Common myeloid progenitor, CD34-positive (primary cell): ENCODE measurements around the gene AHI1.
A peak's percentile ranks its signal among the peaks of the same experiment; 100 is the strongest.
"Not testable (repeated sequence)": the region's sequence is repeated elsewhere in the genome, so short reads cannot be mapped to it uniquely, and the experiment has no call there.

ENCODE experiments used
- CTCF ChIA-PET: fragments of 350-600 bp; sonication (Branson Sonifier 250); formaldehyde crosslinking; loops from one replicate; lab custom pipeline; 2021; ENCODE audit warnings: antibody characterized with exemption; lab: Charles Lee
- POLR2A ChIA-PET: fragments of 350-600 bp; sonication (Branson Sonifier 250); formaldehyde crosslinking; loops from one replicate; lab custom pipeline; 2021; ENCODE audit warnings: antibody characterized with exemption; lab: Charles Lee
- DNase-seq, 3 donors: peaks; one replicate each; pipeline versions ENCODE4 v3.0.0 to v3.0.0-alpha.2; 2013
- H3K27ac ChIP-seq, 2 experiments: 1 replicate in 1 of 2; 2 replicates in 1 of 2; pipeline ENCODE4 v1.7.0; 2013; ENCODE audit warnings: inconsistent platforms in 2 of 2, low read length in 2 of 2, mild to moderate bottlenecking in 2 of 2, low read depth in 1 of 2, moderate library complexity in 1 of 2; ENCODE audit not compliant: severe bottlenecking in 2 of 2, insufficient read depth in 1 of 2, poor library complexity in 1 of 2
- H3K27me3 ChIP-seq, 5 experiments: replicated peaks in 2 of 5; 1 replicate in 3 of 5; 2 replicates in 2 of 5; pipeline versions ENCODE4 v1.6.1 to v1.7.0; 2013; ENCODE audit warnings: low read length in 4 of 5, mild to moderate bottlenecking in 2 of 5, moderate library complexity in 2 of 5, inconsistent platforms in 1 of 5; ENCODE audit not compliant: insufficient read depth in 5 of 5, control insufficient read depth in 4 of 5
- H3K36me3 ChIP-seq, 4 experiments: 1 replicate in 2 of 4; 2 replicates in 2 of 4; pipeline versions ENCODE4 v1.6.1 to v1.7.0; 2013; ENCODE audit warnings: low read length in 3 of 4, control low read depth in 1 of 4, mild to moderate bottlenecking in 1 of 4; ENCODE audit not compliant: control insufficient read depth in 4 of 4, insufficient read depth in 4 of 4
- H3K4me1 ChIP-seq, 4 experiments: 1 replicate in 3 of 4; 2 replicates in 1 of 4; pipeline versions ENCODE4 v1.6.1 to v1.7.1; 2013; ENCODE audit warnings: low read length in 3 of 4, mild to moderate bottlenecking in 3 of 4, control low read depth in 1 of 4, inconsistent platforms in 1 of 4, moderate library complexity in 1 of 4; ENCODE audit not compliant: control insufficient read depth in 4 of 4, insufficient read depth in 4 of 4; ENCODE audit errors: control extremely low read depth in 1 of 4
- H3K4me3 ChIP-seq, 7 experiments: 1 replicate in 4 of 7; 2 replicates in 3 of 7; pipeline versions ENCODE4 v1.5.1 to v1.7.0; 2013; ENCODE audit warnings: mild to moderate bottlenecking in 7 of 7, low read length in 6 of 7, moderate library complexity in 6 of 7, inconsistent platforms in 2 of 7, low read depth in 2 of 7, control low read depth in 1 of 7; ENCODE audit not compliant: insufficient read depth in 4 of 7, control insufficient read depth in 1 of 7; ENCODE audit errors: extremely low read depth in 1 of 7
- H3K9me3 ChIP-seq, 5 experiments: 1 replicate in 4 of 5; 2 replicates in 1 of 5; pipeline versions ENCODE4 v1.6.1 to v1.7.1; 2013; ENCODE audit warnings: low read length in 4 of 5, mild to moderate bottlenecking in 2 of 5, inconsistent platforms in 1 of 5, low read depth in 1 of 5, moderate library complexity in 1 of 5; ENCODE audit not compliant: control insufficient read depth in 4 of 5, insufficient read depth in 2 of 5; ENCODE audit errors: control extremely low read depth in 1 of 5
- WGBS: methylation state at CpG from one replicate; pipeline ENCODE4 v1.1.5; 2013; ENCODE audit not compliant: insufficient coverage; 5-methylcytosine and 5-hydroxymethylcytosine counted together

Gene AHI1

DNA sequence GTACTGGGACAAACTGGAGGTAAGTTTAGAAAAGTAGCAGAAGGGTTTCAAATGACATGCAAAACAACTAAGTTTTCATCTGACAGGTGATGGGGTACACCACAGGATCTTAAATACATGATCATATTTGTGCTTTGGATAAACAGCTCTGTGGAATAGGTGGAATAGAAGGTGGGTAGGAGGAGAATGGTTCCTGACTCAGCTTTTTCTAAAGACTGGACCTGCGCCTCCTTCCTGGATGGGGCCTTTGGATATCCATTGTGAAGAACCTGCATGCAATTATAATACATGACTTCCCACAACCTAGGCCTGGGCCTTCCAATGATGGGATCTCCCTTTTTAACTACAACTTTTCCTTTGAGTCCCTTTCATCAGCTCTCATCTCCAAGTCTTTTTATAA is 145.9 kb downstream of the AHI1 start:
- Histone ChIP-seq H3K4me3 (no peak overlapping the region), H3K36me3 (no peaks in the 10 kb centered on the region), H3K9me3 (no peaks in the 10 kb centered on the region), H3K4me1 (peaks cover 0 to 11% (median 4%) of the 10 kb centered on the region in 4 experiments), H3K27me3 (no peaks in the 10 kb centered on the region), H3K27ac (no peak overlapping the region)
- POLR2A ChIA-PET, result interaction anchor here (0.6 kb wide), 1 partner anchor 89 kb away, joined by 3 read pairs; no protein-coding TSS in a partner anchor
- no CpG with 5 or more reads among the region's 1 CpG for WGBS
- DNase-seq, result no peak
- CTCF ChIA-PET, result interaction anchor here (0.8 to 1.0 kb wide), 2 partner anchors 10 to 16 kb away, joined by 3 to 4 read pairs; no protein-coding TSS in a partner anchor

DNA sequence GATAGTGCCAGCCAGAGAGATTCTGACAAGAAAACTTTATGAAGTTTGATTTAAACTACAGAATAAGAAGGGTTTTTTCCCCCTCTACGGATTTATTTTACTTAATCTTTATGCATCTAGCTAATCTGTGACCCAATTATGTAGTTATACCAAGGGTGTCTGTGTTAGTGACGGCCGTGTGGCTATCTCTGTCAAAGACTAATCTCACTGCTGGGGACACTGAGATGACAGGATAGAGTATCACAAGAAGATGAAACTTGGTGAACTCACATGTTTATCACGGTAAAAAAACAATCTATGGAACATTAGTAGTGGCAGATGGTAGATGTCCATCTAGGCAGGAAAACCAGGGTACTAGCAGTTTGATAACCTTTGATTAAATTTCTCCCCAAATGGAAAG is 149.7 kb downstream of the AHI1 start:
- CTCF ChIA-PET, result no interaction called here

DNA sequence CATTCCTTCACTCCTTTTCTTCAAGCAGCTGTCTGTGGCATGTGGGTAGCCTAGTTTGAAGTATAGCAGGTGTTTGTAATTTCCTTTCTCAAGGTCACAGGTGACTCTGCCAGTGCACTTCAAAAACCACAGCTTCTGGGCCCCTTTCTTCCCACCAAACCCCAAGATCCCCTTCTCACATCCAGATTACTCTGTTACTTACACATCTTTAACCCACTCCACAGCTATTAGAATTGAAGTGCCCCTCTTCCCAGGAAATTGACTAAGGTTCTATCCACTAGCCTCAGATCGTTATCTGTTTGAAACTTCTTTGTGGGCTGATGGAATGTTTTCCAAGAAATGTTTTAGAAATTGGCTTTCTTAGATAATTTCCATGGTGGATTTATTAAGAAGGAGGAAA is 150.8 kb downstream of the AHI1 start:
- ChIA-PET POLR2A (no interaction called here), CTCF (interaction anchor here (0.9 to 1.4 kb wide), 4 partner anchors 18 to 203 kb away, joined by 3 read pairs; no protein-coding TSS in a partner anchor)
- Histone ChIP-seq H3K27me3 (no peaks in the 10 kb centered on the region), H3K36me3 (peaks cover 0 to 3% (median 0%) of the 10 kb centered on the region in 4 experiments), H3K4me1 (peaks cover 0 to 7% (median 6%) of the 10 kb centered on the region in 4 experiments), H3K27ac (no peak overlapping the region), H3K4me3 (no peak overlapping the region), H3K9me3 (no peaks in the 10 kb centered on the region)
- no CpG with 5 or more reads among the region's 1 CpG for WGBS
- DNase-seq, result peak in 2 of 3 donors; percentile 51 to 64

More for the DNA sequence above, 149.7 kb downstream of the AHI1 start:
- Histone ChIP-seq H3K4me3 (no peak overlapping the region), H3K27me3 (no peaks in the 10 kb centered on the region), H3K36me3 (peaks cover 0 to 3% (median 0%) of the 10 kb centered on the region in 4 experiments), H3K27ac (no peak overlapping the region), H3K9me3 (no peaks in the 10 kb centered on the region), H3K4me1 (peaks cover 0 to 7% (median 6%) of the 10 kb centered on the region in 4 experiments)
- DNase-seq, result no peak
- POLR2A ChIA-PET, result no interaction called here
- 100% methylated on average over 1 of the region's 4 CpGs for WGBS

DNA sequence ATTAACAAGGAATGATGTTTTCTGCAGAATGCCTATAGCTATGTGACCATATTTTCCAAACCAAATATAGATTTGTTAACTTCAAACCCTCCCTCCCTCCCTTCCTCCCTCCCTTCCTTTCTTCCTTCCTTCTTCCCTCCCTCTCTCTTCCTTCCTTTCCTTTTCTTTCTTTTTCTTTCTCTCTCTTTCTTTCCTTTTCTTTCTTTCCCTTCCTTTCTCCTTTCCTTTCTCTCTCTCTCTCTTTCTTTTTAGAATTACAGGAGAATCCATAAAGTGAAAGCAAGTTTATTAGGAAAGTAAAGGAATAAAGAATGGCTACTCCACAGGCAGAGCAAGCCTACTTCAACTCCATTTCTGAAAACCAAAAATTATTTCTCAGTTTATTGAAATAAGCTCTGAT is 153.0 kb downstream of the AHI1 start:
- ChIA-PET POLR2A (no interaction called here), CTCF (interaction anchor here (0.8 kb wide), 1 partner anchor 25 kb away, joined by 3 read pairs; no protein-coding TSS in a partner anchor)
- no peaks in the 10 kb centered on the region for H3K27me3 ChIP-seq
- H3K27ac ChIP-seq, result no peak overlapping the region
- H3K9me3 ChIP-seq, result peaks cover 0 to 2% (median 0%) of the 10 kb centered on the region in 5 experiments
- peaks cover 0 to 7% (median 6%) of the 10 kb centered on the region in 4 experiments for H3K4me1 ChIP-seq
- H3K36me3 ChIP-seq, result peaks cover 0 to 3% (median 0%) of the 10 kb centered on the region in 4 experiments
- no peak overlapping the region for H3K4me3 ChIP-seq
- DNase-seq, result no peak

DNA sequence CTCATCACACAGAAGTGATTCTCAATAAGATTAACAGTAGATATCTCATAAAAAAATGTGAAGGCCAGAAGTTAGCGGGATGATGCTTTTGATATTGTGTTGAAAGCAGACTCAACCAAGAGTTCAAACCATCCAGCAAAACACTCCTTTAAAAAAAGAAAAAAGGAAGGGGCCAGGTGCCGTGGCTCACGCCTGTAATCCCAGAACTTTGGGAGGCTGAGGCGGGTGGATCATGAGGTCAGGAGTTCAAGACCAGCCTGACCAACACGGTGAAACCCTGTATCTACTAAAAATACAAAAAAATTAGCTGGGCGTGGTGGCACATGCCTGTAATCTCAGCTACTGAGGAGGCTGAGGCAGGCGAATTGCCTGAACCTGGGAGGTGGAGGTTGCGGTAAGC is 157.6 kb downstream of the AHI1 start:
- CTCF ChIA-PET, H3K4me1 ChIP-seq, H3K27ac ChIP-seq, H3K36me3 ChIP-seq, POLR2A ChIA-PET, H3K27me3 ChIP-seq, DNase-seq, H3K4me3 ChIP-seq, H3K9me3 ChIP-seq: not testable (repeated sequence)
- WGBS, result 100% methylated on average over 3 of the region's 8 CpGs

DNA sequence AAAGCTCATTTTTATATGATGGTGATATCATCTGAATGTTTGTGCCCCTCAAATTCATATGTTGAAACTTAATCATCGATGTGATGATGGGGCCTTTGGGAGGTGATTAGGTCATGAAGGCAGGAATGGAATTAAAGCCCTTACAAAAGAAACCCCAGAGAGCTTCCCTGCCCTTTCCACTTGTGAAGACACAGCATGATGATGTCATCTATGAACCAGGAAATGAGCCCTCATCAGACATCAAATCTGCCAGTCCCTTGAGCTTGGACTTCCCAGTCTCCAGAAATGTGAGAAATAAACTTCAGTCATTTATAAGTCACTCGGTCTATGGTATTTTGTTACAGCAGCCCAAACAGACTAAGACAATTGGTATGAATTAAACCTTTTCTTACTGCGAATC is 163.4 kb downstream of the AHI1 start:
- no peak for DNase-seq
- POLR2A ChIA-PET, result no interaction called here
- CTCF ChIA-PET, result no interaction called here
- no peak overlapping the region for H3K27ac ChIP-seq
- peaks cover 0 to 7% (median 0%) of the 10 kb centered on the region in 5 experiments for H3K9me3 ChIP-seq
- peaks cover 0 to 4% (median 2%) of the 10 kb centered on the region in 4 experiments for H3K36me3 ChIP-seq
- H3K4me1 ChIP-seq, result peaks cover 0 to 3% (median 0%) of the 10 kb centered on the region in 4 experiments
- 100% methylated on average over 1 of the region's 3 CpGs for WGBS
- H3K27me3 ChIP-seq, result no peaks in the 10 kb centered on the region
- H3K4me3 ChIP-seq, result no peak overlapping the region

DNA sequence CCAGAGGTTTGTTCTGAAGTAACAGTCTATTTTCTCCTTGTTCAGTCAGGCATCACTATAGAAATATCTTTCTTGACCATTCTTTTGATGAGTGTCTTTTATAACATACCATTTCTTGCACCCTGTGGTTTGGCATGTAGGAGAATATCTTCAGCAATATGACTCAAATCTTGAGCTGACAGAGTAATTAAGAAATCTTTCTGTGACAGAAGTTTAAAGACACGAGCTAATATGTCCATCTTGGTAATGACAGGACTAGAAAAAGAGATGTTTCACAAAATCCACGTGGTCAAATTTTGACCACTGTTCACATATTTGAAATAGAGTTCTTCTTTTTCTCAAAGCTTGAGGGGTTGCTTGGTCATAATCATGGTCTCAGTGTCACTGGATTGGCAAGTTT is 166.5 kb downstream of the AHI1 start:
- Histone ChIP-seq H3K9me3 (peaks cover 0 to 13% (median 2%) of the 10 kb centered on the region in 5 experiments), H3K27ac (no peak overlapping the region), H3K4me3 (no peak overlapping the region), H3K27me3 (no peaks in the 10 kb centered on the region), H3K36me3 (peaks cover 0 to 10% (median 6%) of the 10 kb centered on the region in 4 experiments), H3K4me1 (peaks cover under 1 to 15% (median 7%) of the 10 kb centered on the region in 4 experiments)
- no peak for DNase-seq
- ChIA-PET CTCF (interaction anchor here (1.2 to 1.3 kb wide), 2 partner anchors 27 to 116 kb away, joined by 3 read pairs; no protein-coding TSS in a partner anchor), POLR2A (no interaction called here)
- 83% methylated on average over 1 of the region's 2 CpGs for WGBS
